Type B pancreatic cell (in vitro differentiated cells): Measurements from ENCODE around the gene ZFP36L2. TPM values are rescaled to one million over a fixed set of nuclear protein-coding genes. Genes with fewer than 3 reads are reported as not detected.

Experiments
- DNase-seq: peaks from one replicate; pipeline ENCODE4 v3.0.0; 2021; ENCODE audit warnings: mixed read lengths; ENCODE audit not compliant: unreplicated experiment; ENCODE audit errors: extremely low spot score
- H3K27ac Mint-ChIP-seq: 2 replicates; pipeline ENCODE4 v1.8.0; 2021; ENCODE audit warnings: mild to moderate bottlenecking, mixed read lengths
- H3K27me3 Mint-ChIP-seq: 2 replicates; pipeline ENCODE4 v1.8.0; 2021; ENCODE audit warnings: mixed read lengths
- H3K36me3 Mint-ChIP-seq: 2 replicates; pipeline ENCODE4 v1.8.0; 2021; ENCODE audit warnings: mixed read lengths
- H3K4me1 Mint-ChIP-seq: one replicate; pipeline ENCODE4 v1.8.0; 2021; ENCODE audit warnings: mixed read lengths; ENCODE audit not compliant: unreplicated experiment
- H3K4me3 Mint-ChIP-seq: 2 replicates; pipeline ENCODE4 v1.8.0; 2021; ENCODE audit warnings: mild to moderate bottlenecking, mixed read lengths
- H3K9me3 Mint-ChIP-seq: 2 replicates; pipeline ENCODE4 v1.8.0; 2021; ENCODE audit warnings: mixed read lengths
- total RNA-seq: library from RNA; stranded (reverse); gene quantifications from 2 replicates; pipeline ENCODE4 v1.2.1, GENCODE V29; 2021; ENCODE audit warnings: low replicate concordance
- TF ChIP-seq, protein P1 (sequence below): fragments of 200-600 bp; sonication (generic); conservative IDR thresholded peaks from 2 replicates; pipeline ENCODE4 v1.5.0; 2021; ENCODE audit warnings: antibody characterized with exemption, mild to moderate bottlenecking

ZFP36L2 gene
- total RNA-seq, 1 donor from 2014 or later: 198 TPM

DNA sequence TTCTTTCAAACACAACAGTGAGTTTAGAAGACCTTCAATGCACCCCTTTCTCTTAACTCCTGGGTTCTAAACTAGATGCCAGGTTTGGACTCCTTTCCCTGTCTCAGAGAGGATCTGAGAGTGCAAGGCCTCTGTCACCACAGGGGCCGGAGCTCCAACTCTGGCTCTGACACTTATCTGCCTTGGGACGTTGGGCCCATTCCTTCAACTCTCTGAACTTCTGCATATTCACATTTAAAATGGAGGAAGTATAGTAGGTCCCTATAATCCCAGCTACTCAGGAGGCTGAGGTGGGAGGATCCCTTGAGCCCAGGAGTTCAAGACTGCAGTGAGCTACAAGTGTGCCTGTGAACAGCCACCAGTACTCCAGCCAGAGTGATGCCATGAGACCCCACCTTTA lies 44.1 kb upstream of the ZFP36L2 start:
- DNase-seq: no peak
- peak overlapping the region; percentile 76 for H3K27ac Mint-ChIP-seq
- peaks cover 61% of the 10 kb centered on the region for H3K4me1 Mint-ChIP-seq
- no peak overlapping the region for H3K4me3 Mint-ChIP-seq
- peaks cover 19% of the 10 kb centered on the region for H3K36me3 Mint-ChIP-seq
- H3K9me3 Mint-ChIP-seq: no peaks in the 10 kb centered on the region
- TF ChIP-seq, protein P1, sequence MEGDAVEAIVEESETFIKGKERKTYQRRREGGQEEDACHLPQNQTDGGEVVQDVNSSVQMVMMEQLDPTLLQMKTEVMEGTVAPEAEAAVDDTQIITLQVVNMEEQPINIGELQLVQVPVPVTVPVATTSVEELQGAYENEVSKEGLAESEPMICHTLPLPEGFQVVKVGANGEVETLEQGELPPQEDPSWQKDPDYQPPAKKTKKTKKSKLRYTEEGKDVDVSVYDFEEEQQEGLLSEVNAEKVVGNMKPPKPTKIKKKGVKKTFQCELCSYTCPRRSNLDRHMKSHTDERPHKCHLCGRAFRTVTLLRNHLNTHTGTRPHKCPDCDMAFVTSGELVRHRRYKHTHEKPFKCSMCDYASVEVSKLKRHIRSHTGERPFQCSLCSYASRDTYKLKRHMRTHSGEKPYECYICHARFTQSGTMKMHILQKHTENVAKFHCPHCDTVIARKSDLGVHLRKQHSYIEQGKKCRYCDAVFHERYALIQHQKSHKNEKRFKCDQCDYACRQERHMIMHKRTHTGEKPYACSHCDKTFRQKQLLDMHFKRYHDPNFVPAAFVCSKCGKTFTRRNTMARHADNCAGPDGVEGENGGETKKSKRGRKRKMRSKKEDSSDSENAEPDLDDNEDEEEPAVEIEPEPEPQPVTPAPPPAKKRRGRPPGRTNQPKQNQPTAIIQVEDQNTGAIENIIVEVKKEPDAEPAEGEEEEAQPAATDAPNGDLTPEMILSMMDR: no peak
- H3K27me3 Mint-ChIP-seq: no peaks in the 10 kb centered on the region

DNA sequence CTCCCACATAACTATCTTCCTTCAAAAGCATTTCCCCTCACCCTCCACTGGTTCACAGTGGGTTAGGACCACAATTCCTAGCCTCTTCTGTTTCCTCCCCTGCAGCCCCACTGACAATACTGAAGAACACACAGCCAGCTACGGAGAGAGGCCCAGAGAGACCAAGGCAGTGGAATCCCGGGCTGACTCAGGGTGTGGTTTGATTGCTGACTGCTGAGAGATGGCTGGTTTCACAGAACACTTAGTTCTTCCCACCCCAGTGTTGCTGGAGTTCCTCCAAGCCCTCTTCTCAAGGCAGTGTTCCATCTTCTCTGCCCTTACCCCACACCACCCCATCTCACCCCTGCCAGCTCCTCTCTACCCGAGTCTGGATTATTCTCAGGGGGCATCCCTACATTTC lies 43.3 kb upstream of the ZFP36L2 start:
- Mint-ChIP-seq H3K9me3 (no peaks in the 10 kb centered on the region), H3K4me3 (peak overlapping the region; percentile 58), H3K27ac (peak overlapping the region; percentile 76), H3K4me1 (peaks cover 68% of the 10 kb centered on the region), H3K36me3 (peaks cover 19% of the 10 kb centered on the region), H3K27me3 (no peaks in the 10 kb centered on the region)
- TF ChIP-seq, protein P1: no peak
- no peak for DNase-seq

DNA sequence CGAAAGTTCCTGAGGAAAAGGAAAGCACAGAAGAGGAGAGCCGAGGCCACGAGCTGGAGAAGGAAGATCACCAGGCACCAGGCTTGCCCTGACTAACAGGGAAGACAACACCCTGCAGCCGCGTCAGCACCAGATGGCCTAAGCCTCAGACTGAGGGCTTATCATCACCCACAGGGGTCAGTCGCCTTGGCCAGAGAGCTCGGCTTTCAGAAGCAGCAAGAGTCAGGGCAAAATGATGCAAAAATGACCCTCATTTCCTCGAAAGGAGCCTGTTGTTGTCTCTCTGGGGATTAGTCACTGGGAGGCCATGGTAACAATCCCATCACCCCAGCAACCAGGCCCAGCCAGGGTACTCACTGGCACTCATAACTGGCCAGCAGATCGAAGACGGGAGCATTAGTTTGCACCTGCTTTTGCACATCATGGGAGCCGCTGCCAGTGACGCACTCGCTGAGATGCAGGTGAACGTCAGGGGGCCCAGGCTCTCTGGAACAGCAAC lies 42.7 kb upstream of the ZFP36L2 start:
- Mint-ChIP-seq H3K27ac (peak overlapping the region; percentile 76), H3K9me3 (no peaks in the 10 kb centered on the region), H3K4me1 (peaks cover 66% of the 10 kb centered on the region), H3K36me3 (peaks cover 23% of the 10 kb centered on the region), H3K27me3 (no peaks in the 10 kb centered on the region), H3K4me3 (no peak overlapping the region)
- TF ChIP-seq, protein P1: no peak
- no peak for DNase-seq

DNA sequence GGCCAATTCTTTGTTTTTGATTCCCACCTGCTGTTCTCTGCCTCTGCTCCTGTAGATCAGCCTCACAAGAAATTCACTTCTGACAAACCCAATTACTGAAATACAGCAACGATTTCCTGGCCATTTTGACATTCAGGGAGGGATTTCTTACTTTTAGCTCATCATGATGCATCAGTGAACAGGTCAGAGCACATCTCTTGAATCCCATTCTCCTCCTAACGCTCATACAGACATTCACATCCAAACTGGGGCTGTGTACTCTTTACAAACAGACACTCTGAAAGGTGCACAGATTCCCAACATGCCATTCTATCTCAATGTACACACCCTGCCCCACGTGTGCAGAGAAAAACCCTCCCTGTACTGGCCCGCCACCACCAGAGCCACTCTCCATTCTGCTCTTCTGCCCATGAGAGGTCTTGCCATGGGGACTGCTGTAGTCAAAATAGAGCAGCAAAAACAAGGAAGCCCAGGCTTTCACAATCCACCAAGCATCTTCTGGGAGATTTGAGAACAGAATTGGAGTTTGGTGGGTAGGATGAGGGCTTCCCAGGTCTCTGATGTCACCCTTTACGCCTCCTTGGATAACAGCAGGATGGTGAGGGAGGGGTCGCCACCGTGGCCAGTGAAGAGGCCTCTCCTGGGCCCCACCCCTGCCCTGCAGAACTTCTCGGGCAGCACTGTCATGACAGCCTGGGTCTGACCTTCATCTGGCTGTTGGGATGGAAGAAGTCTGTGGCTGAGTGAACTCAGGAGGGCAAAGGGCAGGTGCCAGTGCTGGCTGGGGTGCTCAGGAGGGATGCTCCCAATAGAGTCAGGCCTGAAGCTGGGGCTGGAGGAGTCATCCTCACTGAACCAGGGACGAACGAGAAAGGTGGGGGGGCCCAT lies 41.9 kb upstream of the ZFP36L2 start:
- H3K27me3 Mint-ChIP-seq: no peaks in the 10 kb centered on the region
- peak overlapping the region; percentile 76 for H3K27ac Mint-ChIP-seq
- DNase-seq: no peak
- H3K4me3 Mint-ChIP-seq: no peak overlapping the region
- H3K4me1 Mint-ChIP-seq: peaks cover 65% of the 10 kb centered on the region
- TF ChIP-seq, protein P1: no peak
- peaks cover 23% of the 10 kb centered on the region for H3K36me3 Mint-ChIP-seq
- H3K9me3 Mint-ChIP-seq: no peaks in the 10 kb centered on the region

DNA sequence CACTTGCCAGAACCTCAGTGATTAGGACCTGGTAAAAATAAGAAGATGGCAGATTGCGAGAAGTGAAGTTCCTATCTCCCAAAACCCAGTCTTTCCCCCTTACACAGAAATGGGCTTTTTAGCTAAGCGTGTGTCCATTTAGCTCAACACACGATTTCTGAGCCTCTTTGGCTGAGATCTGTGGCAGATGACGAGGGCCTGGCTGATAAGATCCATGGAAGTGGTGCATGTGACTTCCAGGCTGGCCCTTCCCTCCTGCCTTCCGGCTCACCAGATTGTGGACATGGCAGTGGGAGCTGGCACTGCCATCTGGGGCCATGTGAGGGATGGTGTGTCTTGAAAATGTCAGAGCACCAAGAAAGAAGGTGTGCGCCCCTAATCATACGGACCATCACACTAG lies 41.0 kb upstream of the ZFP36L2 start:
- H3K27me3 Mint-ChIP-seq: no peaks in the 10 kb centered on the region
- TF ChIP-seq, protein P1: no peak
- H3K4me1 Mint-ChIP-seq: peaks cover 71% of the 10 kb centered on the region
- H3K9me3 Mint-ChIP-seq: no peaks in the 10 kb centered on the region
- no peak overlapping the region for H3K27ac Mint-ChIP-seq
- H3K4me3 Mint-ChIP-seq: no peak overlapping the region
- DNase-seq: no peak
- peaks cover 28% of the 10 kb centered on the region for H3K36me3 Mint-ChIP-seq
